ENCODE results near the gene KIAA0319L.

DNA sequence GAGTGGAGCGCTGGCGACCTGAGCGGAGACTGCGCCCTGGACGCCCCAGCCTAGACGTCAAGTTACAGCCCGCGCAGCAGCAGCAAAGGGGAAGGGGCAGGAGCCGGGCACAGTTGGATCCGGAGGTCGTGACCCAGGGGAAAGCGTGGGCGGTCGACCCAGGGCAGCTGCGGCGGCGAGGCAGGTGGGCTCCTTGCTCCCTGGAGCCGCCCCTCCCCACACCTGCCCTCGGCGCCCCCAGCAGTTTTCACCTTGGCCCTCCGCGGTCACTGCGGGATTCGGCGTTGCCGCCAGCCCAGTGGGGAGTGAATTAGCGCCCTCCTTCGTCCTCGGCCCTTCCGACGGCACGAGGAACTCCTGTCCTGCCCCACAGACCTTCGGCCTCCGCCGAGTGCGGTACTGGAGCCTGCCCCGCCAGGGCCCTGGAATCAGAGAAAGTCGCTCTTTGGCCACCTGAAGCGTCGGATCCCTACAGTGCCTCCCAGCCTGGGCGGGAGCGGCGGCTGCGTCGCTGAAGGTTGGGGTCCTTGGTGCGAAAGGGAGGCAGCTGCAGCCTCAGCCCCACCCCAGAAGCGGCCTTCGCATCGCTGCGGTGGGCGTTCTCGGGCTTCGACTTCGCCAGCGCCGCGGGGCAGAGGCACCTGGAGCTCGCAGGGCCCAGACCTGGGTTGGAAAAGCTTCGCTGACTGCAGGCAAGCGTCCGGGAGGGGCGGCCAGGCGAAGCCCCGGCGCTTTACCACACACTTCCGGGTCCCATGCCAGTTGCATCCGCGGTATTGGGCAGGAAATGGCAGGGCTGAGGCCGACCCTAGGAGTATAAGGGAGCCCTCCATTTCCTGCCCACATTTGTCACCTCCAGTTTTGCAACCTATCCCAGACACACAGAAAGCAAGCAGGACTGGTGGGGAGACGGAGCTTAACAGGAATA lies 20.1 kb upstream of the KIAA0319L start:
- TF ChIP-seq, protein P1, sequence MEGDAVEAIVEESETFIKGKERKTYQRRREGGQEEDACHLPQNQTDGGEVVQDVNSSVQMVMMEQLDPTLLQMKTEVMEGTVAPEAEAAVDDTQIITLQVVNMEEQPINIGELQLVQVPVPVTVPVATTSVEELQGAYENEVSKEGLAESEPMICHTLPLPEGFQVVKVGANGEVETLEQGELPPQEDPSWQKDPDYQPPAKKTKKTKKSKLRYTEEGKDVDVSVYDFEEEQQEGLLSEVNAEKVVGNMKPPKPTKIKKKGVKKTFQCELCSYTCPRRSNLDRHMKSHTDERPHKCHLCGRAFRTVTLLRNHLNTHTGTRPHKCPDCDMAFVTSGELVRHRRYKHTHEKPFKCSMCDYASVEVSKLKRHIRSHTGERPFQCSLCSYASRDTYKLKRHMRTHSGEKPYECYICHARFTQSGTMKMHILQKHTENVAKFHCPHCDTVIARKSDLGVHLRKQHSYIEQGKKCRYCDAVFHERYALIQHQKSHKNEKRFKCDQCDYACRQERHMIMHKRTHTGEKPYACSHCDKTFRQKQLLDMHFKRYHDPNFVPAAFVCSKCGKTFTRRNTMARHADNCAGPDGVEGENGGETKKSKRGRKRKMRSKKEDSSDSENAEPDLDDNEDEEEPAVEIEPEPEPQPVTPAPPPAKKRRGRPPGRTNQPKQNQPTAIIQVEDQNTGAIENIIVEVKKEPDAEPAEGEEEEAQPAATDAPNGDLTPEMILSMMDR (IDR thresholded peaks at IDR 0.05) = no peak
- TF ChIP-seq POLR2A (IDR thresholded peaks at IDR 0.05) = no peak
- no peak for TF ChIP-seq POLR2AphosphoS5 (IDR thresholded peaks at IDR 0.05)
